SK-N-SH treated with all-trans-retinoic acid at 6 μM for 48 hours (cell line): Measurements from ENCODE around the gene HLF.

Experiments
- ATAC-seq: fragments of 200-7000 bp; cut with Tn5 transposase; 3 replicates; pipeline ENCODE4 v1.9.1; 2020; ENCODE audit warnings: mild to moderate bottlenecking, moderate library complexity
- ARNTL ChIP-seq: fragments of 450-650 bp; formaldehyde crosslinking; IDR thresholded peaks from 2 replicates; pipeline ENCODE4 v1.5.0; 2020; ENCODE audit warnings: low read depth, mild to moderate bottlenecking, moderate library complexity, borderline replicate concordance
- BACH2 ChIP-seq: fragments of 250-450 bp; sonication (Bioruptor Pico); IDR thresholded peaks from 2 replicates; pipeline ENCODE4 v1.9.0; 2021; ENCODE audit warnings: mild to moderate bottlenecking, borderline replicate concordance
- CREB5 ChIP-seq: fragments of 250-450 bp; sonication (Bioruptor Pico); IDR thresholded peaks from 2 replicates; pipeline ENCODE4 v1.5.1; 2020; ENCODE audit warnings: low read depth, mild to moderate bottlenecking, moderate library complexity
- CSDC2 ChIP-seq: fragments of 250-450 bp; sonication (Bioruptor Pico); IDR thresholded peaks from 2 replicates; pipeline ENCODE4 v1.5.0; 2020; ENCODE audit warnings: mild to moderate bottlenecking, moderate library complexity
- ESRRG ChIP-seq: fragments of 250-450 bp; sonication (Bioruptor Pico); IDR thresholded peaks from 2 replicates; pipeline ENCODE4 v1.6.1; 2021; ENCODE audit warnings: mild to moderate bottlenecking
- ISL1 ChIP-seq: fragments of 250-450 bp; sonication (Bioruptor Pico); IDR thresholded peaks from 2 replicates; pipeline ENCODE4 v2.1.2; 2022; ENCODE audit warnings: mild to moderate bottlenecking, moderate library complexity
- OSR1 ChIP-seq: fragments of 250-450 bp; sonication (Bioruptor Pico); IDR thresholded peaks from 2 replicates; pipeline ENCODE4 v1.8.0; 2022; ENCODE audit warnings: moderate library complexity, mild to moderate bottlenecking, inconsistent platforms
- PATZ1 ChIP-seq: fragments of 250-450 bp; sonication (Bioruptor Pico); IDR thresholded peaks from 2 replicates; pipeline ENCODE4 v1.8.0; 2020; ENCODE audit warnings: mild to moderate bottlenecking, moderate library complexity, borderline replicate concordance
- POU6F1 ChIP-seq: fragments of 250-450 bp; sonication (Bioruptor Pico); IDR thresholded peaks from 2 replicates; pipeline ENCODE4 v1.8.0; 2021; ENCODE audit warnings: low read depth, mild to moderate bottlenecking, moderate library complexity, borderline replicate concordance
- PPARA ChIP-seq: fragments of 250-450 bp; sonication (Bioruptor Pico); IDR thresholded peaks from 2 replicates; pipeline ENCODE4 v1.5.0; 2020; ENCODE audit warnings: mild to moderate bottlenecking, borderline replicate concordance
- RARB ChIP-seq: fragments of 250-450 bp; sonication (Bioruptor Pico); IDR thresholded peaks from 2 replicates; pipeline ENCODE4 v1.8.0; 2021; ENCODE audit warnings: mild to moderate bottlenecking, moderate library complexity
- SNAI2 ChIP-seq: fragments of 250-450 bp; sonication (Bioruptor Pico); IDR thresholded peaks from 2 replicates; pipeline ENCODE4 v1.5.0; 2020; ENCODE audit warnings: mild to moderate bottlenecking, moderate library complexity
- TCF4 ChIP-seq: fragments of 250-450 bp; sonication (Bioruptor Pico); IDR thresholded peaks from 2 replicates; pipeline ENCODE4 v1.8.0; 2021; ENCODE audit warnings: mild to moderate bottlenecking, moderate library complexity, borderline replicate concordance
- TSHZ2 ChIP-seq: fragments of 250-450 bp; sonication (Bioruptor Pico); IDR thresholded peaks from 2 replicates; pipeline ENCODE4 v1.5.0; 2020; ENCODE audit warnings: mild to moderate bottlenecking, moderate library complexity
- ZC3H10 ChIP-seq: fragments of 250-450 bp; sonication (Bioruptor Pico); IDR thresholded peaks from 2 replicates; pipeline ENCODE4 v1.5.1; 2021; ENCODE audit warnings: mild to moderate bottlenecking, moderate library complexity
- ZFP3 ChIP-seq: fragments of 250-450 bp; sonication (Bioruptor Pico); IDR thresholded peaks from 2 replicates; pipeline ENCODE4 v1.5.0; 2020; ENCODE audit warnings: mild to moderate bottlenecking, moderate library complexity
- ZFP30 ChIP-seq: fragments of 450-650 bp; formaldehyde crosslinking; IDR thresholded peaks from 2 replicates; pipeline ENCODE4 v1.5.0; 2022; ENCODE audit warnings: mild to moderate bottlenecking, moderate library complexity
- ZNF565 ChIP-seq: fragments of 450-650 bp; formaldehyde crosslinking; conservative IDR thresholded peaks from 2 replicates; pipeline ENCODE4 v1.5.0; 2020; ENCODE audit warnings: low read depth, mild to moderate bottlenecking, moderate library complexity
- ZNF70 ChIP-seq: fragments of 450-650 bp; formaldehyde crosslinking; IDR thresholded peaks from 2 replicates; pipeline ENCODE4 v1.5.0; 2020; ENCODE audit warnings: mild to moderate bottlenecking, moderate library complexity
- ZNF8 ChIP-seq: fragments of 450-650 bp; formaldehyde crosslinking; IDR thresholded peaks from 2 replicates; pipeline ENCODE4 v1.5.0; 2020; ENCODE audit warnings: mild to moderate bottlenecking, moderate library complexity
- TF ChIP-seq, protein P1 (sequence below): fragments of 250-450 bp; sonication (Bioruptor Pico); IDR thresholded peaks from 2 replicates; pipeline ENCODE4 v1.5.1; 2021; ENCODE audit warnings: mild to moderate bottlenecking, moderate library complexity

The HLF gene

GRCh38 chr17:55356434-55357328 is 91.9 kb downstream of the HLF start (continued):
- no peak for TF ChIP-seq TSHZ2 (CRISPR knock-in tag)
- TF ChIP-seq ZFP3 (CRISPR knock-in tag) = no peak
- TF ChIP-seq, all 23 proteins: peak for 0

- ATAC-seq = no peak
- TF ChIP-seq ZNF70 (CRISPR knock-in tag) (no peak), PATZ1 (no peak), ESRRG (CRISPR knock-in tag) (no peak), POU6F1 (CRISPR knock-in tag) (no peak), PPARA (no peak), ZC3H10 (CRISPR knock-in tag) (no peak), ZNF565 (no peak), OSR1 (CRISPR knock-in tag) (no peak), SNAI2 (CRISPR knock-in tag) (no peak), CSDC2 (CRISPR knock-in tag) (no peak), TCF4 (CRISPR knock-in tag) (no peak), ARNTL (CRISPR knock-in tag) (no peak), ZFP30 (CRISPR knock-in tag) (no peak)
- TF ChIP-seq, protein P1, sequence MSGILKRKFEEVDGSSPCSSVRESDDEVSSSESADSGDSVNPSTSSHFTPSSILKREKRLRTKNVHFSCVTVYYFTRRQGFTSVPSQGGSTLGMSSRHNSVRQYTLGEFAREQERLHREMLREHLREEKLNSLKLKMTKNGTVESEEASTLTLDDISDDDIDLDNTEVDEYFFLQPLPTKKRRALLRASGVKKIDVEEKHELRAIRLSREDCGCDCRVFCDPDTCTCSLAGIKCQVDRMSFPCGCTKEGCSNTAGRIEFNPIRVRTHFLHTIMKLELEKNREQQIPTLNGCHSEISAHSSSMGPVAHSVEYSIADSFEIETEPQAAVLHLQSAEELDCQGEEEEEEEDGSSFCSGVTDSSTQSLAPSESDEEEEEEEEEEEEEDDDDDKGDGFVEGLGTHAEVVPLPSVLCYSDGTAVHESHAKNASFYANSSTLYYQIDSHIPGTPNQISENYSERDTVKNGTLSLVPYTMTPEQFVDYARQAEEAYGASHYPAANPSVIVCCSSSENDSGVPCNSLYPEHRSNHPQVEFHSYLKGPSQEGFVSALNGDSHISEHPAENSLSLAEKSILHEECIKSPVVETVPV = no peak
Observed at GRCh38 chr17:55360971-55361370, 96.2 kb downstream of the HLF start.

DNA sequence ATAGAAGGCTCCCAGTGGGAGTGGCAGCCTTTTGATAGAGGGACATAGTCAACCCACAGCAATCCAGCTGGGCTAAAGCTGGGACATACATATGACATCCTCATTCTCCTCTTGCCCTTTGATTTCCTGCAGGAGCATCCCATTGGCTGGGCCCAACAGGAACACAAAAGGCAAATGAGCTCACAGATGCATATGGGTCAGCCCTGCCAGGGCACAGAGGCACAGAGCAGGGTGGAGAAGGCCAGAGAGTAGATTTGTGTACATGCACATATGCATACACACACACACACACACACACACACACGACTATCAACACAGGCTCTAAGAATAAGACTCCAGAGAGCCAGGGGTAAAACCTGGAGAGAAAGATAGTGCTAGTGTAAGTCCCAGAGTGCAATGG is 98.3 kb downstream of the HLF start:
- TF ChIP-seq CSDC2 (CRISPR knock-in tag) = no peak
- no peak for TF ChIP-seq ZNF70 (CRISPR knock-in tag)
- TF ChIP-seq ZFP30 (CRISPR knock-in tag) = no peak
- no peak for TF ChIP-seq OSR1 (CRISPR knock-in tag)
- no peak for TF ChIP-seq ZC3H10 (CRISPR knock-in tag)
- TF ChIP-seq ZFP3 (CRISPR knock-in tag) = no peak
- TF ChIP-seq BACH2 (CRISPR knock-in tag) = no peak
- TF ChIP-seq ZNF8 (CRISPR knock-in tag) = no peak
- no peak for TF ChIP-seq RARB (CRISPR knock-in tag)
- TF ChIP-seq SNAI2 (CRISPR knock-in tag) = no peak
- TF ChIP-seq CREB5 (CRISPR knock-in tag) = no peak
- no peak for TF ChIP-seq PATZ1
- no peak for TF ChIP-seq ISL1 (CRISPR knock-in tag)
- TF ChIP-seq ESRRG (CRISPR knock-in tag) = no peak
- no peak for TF ChIP-seq TCF4 (CRISPR knock-in tag)
- ATAC-seq = no peak
